GM12892 (cell line): Measurements from ENCODE around the gene SVIL.

Source experiments
- POLR2A ChIP-seq: IDR thresholded peaks from 2 replicates; pipeline ENCODE4 v1.6.1; 2011; ENCODE audit warnings: low read depth, low read length, control low read depth
- POLR2AphosphoS5 ChIP-seq: IDR thresholded peaks from 2 replicates; pipeline ENCODE4 v1.6.1; 2011; ENCODE audit warnings: low read depth, low read length, control low read depth

GRCh38 chr10:29609696-29610095 lies 25.1 kb downstream of the SVIL start:
- TF ChIP-seq POLR2A, result no peak
- TF ChIP-seq POLR2AphosphoS5, result no peak
